HEK293 (cell line): ENCODE data around the gene GLYATL1B.

Experiments used
- CTCF ChIA-PET: fragments of 350-600 bp; formaldehyde crosslinking; extraction: SDS; loops from one replicate; lab custom pipeline; 2021; ENCODE audit warnings: antibody characterized with exemption; lab: Yijun Ruan, JAX
- POLR2A ChIA-PET: fragments of 300-600 bp; formaldehyde crosslinking; extraction: SDS; loops from one replicate; lab custom pipeline; 2020; ENCODE audit warnings: antibody characterized with exemption, inconsistent platforms; lab: Yijun Ruan, JAX
- H3K27ac ChIP-seq: fragments of 200-500 bp; sonication (Bioruptor generic); 2 replicates; pipeline ENCODE4 v1.5.1; 2014; ENCODE audit warnings: low read depth, low read length, control low read depth, inconsistent platforms; ENCODE audit errors: extremely low read depth
- H3K36me3 ChIP-seq, 2 experiments: fragments of 200-500 bp in 1 of 2; sonication (Bioruptor generic) in 1 of 2; 1 replicate in 1 of 2; 2 replicates in 1 of 2; pipeline ENCODE4 v1.5.1; 2014 to 2017; ENCODE audit warnings: inconsistent platforms in 2 of 2, low read length in 2 of 2; ENCODE audit not compliant: control insufficient read depth in 2 of 2, insufficient read depth in 1 of 2
- H3K4me1 ChIP-seq: fragments of 200-500 bp; sonication (Bioruptor generic); 2 replicates; pipeline ENCODE4 v1.5.1; 2014; ENCODE audit warnings: mild to moderate bottlenecking, low read length, inconsistent platforms; ENCODE audit not compliant: control insufficient read depth, insufficient read depth
- H3K4me3 ChIP-seq: 2 replicates; pipeline ENCODE4 v1.5.1; 2011; ENCODE audit warnings: low read depth, mild to moderate bottlenecking, control low read depth, low read length, moderate library complexity
- H3K9me3 ChIP-seq: fragments of 200-500 bp; sonication (Bioruptor generic); 2 replicates; pipeline ENCODE4 v1.5.1; 2014; ENCODE audit warnings: low read depth, low read length, inconsistent platforms; ENCODE audit not compliant: control insufficient read depth, insufficient read depth
- HOXC10 ChIP-seq: sonication (generic); formaldehyde crosslinking; IDR thresholded peaks from 2 replicates; pipeline ENCODE4 v1.8.1; 2023; ENCODE audit warnings: mild to moderate bottlenecking, missing genetic modification reagents
- OVOL3 ChIP-seq: fragments of 450-650 bp; formaldehyde crosslinking; IDR thresholded peaks from 2 replicates; pipeline ENCODE4 v1.5.1; 2016; ENCODE audit warnings: missing biosample characterization, missing genetic modification characterization
- REPIN1 ChIP-seq: fragments of 450-650 bp; formaldehyde crosslinking; IDR thresholded peaks from 2 replicates; pipeline ENCODE4 v1.5.1; 2017; ENCODE audit warnings: missing biosample characterization, missing genetic modification characterization, low read depth
- SETDB1 ChIP-seq: IDR thresholded peaks from one replicate; pipeline ENCODE4 v1.6.1; 2017; ENCODE audit warnings: mild to moderate bottlenecking, low read length, moderate library complexity, mixed read lengths; ENCODE audit not compliant: insufficient read length
- ZBTB8A ChIP-seq: fragments of 450-650 bp; formaldehyde crosslinking; IDR thresholded peaks from 2 replicates; pipeline ENCODE4 v1.5.1; 2016; ENCODE audit warnings: missing biosample characterization, missing genetic modification characterization
- ZFHX2 ChIP-seq: fragments of 450-650 bp; formaldehyde crosslinking; conservative IDR thresholded peaks from 2 replicates; pipeline ENCODE4 v1.5.1; 2016; ENCODE audit warnings: missing biosample characterization, missing genetic modification characterization
- ZNF157 ChIP-seq: fragments of 450-650 bp; formaldehyde crosslinking; IDR thresholded peaks from 2 replicates; pipeline ENCODE4 v1.5.1; 2016; ENCODE audit warnings: missing biosample characterization, missing genetic modification characterization
- ZNF266 ChIP-seq: fragments of 450-650 bp; formaldehyde crosslinking; IDR thresholded peaks from 2 replicates; pipeline ENCODE4 v1.5.1; 2016; ENCODE audit warnings: missing biosample characterization, missing genetic modification characterization, low read depth
- ZNF311 ChIP-seq: fragments of 450-650 bp; formaldehyde crosslinking; IDR thresholded peaks from 2 replicates; pipeline ENCODE4 v1.5.1; 2017; ENCODE audit warnings: missing biosample characterization, missing genetic modification characterization, borderline replicate concordance
- ZSCAN23 ChIP-seq: fragments of 450-650 bp; formaldehyde crosslinking; IDR thresholded peaks from 2 replicates; pipeline ENCODE4 v1.5.1; 2016; ENCODE audit warnings: missing biosample characterization, missing genetic modification characterization
- TF ChIP-seq, protein P1 (sequence below): fragments of 450-650 bp; formaldehyde crosslinking; IDR thresholded peaks from 2 replicates; pipeline ENCODE4 v1.5.1; 2016; ENCODE audit warnings: missing biosample characterization, missing genetic modification characterization
- TF ChIP-seq, protein P2 (sequence below): fragments of 450-650 bp; formaldehyde crosslinking; IDR thresholded peaks from 2 replicates; pipeline ENCODE4 v1.5.1; 2016; ENCODE audit warnings: missing biosample characterization, missing genetic modification characterization
- TF ChIP-seq, protein P3 (sequence below): IDR thresholded peaks from 2 replicates; pipeline ENCODE4 v1.6.1; 2011; ENCODE audit warnings: mild to moderate bottlenecking, low read depth, low read length, borderline replicate concordance
- TF ChIP-seq, protein P4 (sequence below): fragments of 450-650 bp; formaldehyde crosslinking; IDR thresholded peaks from 2 replicates; pipeline ENCODE4; 2016; ENCODE audit warnings: missing biosample characterization, missing genetic modification characterization
- TF ChIP-seq, protein P5 (sequence below): fragments of 450-650 bp; formaldehyde crosslinking; IDR thresholded peaks from 2 replicates; pipeline ENCODE4 v1.5.1; 2016; ENCODE audit warnings: missing biosample characterization, missing genetic modification characterization
- TF ChIP-seq, protein P6 (sequence below): fragments of 450-650 bp; formaldehyde crosslinking; IDR thresholded peaks from 2 replicates; pipeline ENCODE4 v1.5.1; 2016; ENCODE audit warnings: missing biosample characterization, missing genetic modification characterization
- TF ChIP-seq, protein P7 (sequence below): fragments of 450-650 bp; formaldehyde crosslinking; conservative IDR thresholded peaks from 2 replicates; pipeline ENCODE4 v1.5.1; 2016; ENCODE audit warnings: low read depth, missing biosample characterization, missing genetic modification characterization

GLYATL1B gene

DNA sequence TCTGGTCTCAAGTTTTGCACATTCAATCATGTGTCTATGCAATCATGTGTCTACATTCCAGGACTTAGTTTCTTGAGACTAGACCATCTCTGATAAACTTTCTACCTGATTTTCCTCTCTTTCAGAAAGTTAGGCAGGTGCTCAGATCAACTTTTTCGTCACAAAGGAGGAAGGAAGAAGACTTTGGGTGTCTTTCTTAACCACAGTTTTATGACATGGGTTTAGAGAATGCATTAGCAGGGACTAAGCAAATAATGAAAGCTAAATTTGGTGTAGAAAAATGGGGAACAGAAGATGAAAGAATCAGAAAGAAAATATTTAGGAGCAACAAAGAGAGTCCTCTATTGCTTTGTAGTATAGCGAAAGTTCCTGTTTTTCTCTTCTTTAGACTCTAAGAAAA lies 7.7 kb upstream of the GLYATL1B start (continued):
- TF ChIP-seq, protein P1, sequence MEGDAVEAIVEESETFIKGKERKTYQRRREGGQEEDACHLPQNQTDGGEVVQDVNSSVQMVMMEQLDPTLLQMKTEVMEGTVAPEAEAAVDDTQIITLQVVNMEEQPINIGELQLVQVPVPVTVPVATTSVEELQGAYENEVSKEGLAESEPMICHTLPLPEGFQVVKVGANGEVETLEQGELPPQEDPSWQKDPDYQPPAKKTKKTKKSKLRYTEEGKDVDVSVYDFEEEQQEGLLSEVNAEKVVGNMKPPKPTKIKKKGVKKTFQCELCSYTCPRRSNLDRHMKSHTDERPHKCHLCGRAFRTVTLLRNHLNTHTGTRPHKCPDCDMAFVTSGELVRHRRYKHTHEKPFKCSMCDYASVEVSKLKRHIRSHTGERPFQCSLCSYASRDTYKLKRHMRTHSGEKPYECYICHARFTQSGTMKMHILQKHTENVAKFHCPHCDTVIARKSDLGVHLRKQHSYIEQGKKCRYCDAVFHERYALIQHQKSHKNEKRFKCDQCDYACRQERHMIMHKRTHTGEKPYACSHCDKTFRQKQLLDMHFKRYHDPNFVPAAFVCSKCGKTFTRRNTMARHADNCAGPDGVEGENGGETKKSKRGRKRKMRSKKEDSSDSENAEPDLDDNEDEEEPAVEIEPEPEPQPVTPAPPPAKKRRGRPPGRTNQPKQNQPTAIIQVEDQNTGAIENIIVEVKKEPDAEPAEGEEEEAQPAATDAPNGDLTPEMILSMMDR: no peak
- no peak for TF ChIP-seq HOXC10 (CRISPR knock-in tag)
- TF ChIP-seq ZFHX2 (tag by site-specific recombination): no peak
- no peak for TF ChIP-seq ZNF266 (tag by site-specific recombination)

DNA sequence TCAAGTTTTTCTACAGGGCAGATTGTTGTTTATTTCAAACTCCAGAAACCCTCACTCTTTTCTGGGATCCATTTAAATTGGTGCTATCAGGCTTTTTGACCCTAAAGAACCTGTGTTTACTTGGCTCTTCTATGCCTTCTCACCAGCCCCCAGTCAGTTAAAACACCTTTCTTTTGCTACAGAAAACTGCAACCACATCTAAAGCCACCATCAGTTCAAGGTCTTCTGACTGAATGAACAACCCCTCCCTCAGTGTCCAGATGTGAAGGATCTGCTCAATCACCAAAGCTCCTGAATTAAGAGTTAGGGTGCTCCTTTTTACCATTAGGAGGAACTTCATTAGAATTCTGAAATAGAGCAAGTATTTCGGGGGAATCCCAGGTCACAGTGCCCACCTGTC lies 7.0 kb upstream of the GLYATL1B start:
- Histone ChIP-seq H3K9me3 (no peaks in the 10 kb centered on the region), H3K27ac (no peak overlapping the region)
- TF ChIP-seq ZNF311 (tag by site-specific recombination) (no peak), REPIN1 (no peak), ZBTB8A (tag by site-specific recombination) (no peak), ZNF157 (no peak), OVOL3 (tag by site-specific recombination) (no peak), SETDB1 (no peak), ZSCAN23 (no peak)
- TF ChIP-seq, protein P2, sequence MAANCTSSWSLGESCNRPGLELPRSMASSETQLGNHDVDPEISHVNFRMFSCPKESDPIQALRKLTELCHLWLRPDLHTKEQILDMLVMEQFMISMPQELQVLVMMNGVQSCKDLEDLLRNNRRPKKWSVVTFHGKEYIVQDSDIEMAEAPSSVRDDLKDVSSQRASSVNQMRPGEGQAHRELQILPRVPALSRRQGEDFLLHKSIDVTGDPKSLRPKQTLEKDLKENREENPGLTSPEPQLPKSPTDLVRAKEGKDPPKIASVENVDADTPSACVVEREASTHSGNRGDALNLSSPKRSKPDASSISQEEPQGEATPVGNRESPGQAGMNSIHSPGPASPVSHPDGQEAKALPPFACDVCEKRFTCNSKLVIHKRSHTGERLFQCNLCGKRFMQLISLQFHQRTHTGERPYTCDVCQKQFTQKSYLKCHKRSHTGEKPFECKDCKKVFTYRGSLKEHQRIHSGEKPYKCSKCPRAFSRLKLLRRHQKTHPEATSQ (tag by site-specific recombination): no peak
- TF ChIP-seq, protein P3, sequence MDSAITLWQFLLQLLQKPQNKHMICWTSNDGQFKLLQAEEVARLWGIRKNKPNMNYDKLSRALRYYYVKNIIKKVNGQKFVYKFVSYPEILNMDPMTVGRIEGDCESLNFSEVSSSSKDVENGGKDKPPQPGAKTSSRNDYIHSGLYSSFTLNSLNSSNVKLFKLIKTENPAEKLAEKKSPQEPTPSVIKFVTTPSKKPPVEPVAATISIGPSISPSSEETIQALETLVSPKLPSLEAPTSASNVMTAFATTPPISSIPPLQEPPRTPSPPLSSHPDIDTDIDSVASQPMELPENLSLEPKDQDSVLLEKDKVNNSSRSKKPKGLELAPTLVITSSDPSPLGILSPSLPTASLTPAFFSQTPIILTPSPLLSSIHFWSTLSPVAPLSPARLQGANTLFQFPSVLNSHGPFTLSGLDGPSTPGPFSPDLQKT: no peak
- TF ChIP-seq, protein P4, sequence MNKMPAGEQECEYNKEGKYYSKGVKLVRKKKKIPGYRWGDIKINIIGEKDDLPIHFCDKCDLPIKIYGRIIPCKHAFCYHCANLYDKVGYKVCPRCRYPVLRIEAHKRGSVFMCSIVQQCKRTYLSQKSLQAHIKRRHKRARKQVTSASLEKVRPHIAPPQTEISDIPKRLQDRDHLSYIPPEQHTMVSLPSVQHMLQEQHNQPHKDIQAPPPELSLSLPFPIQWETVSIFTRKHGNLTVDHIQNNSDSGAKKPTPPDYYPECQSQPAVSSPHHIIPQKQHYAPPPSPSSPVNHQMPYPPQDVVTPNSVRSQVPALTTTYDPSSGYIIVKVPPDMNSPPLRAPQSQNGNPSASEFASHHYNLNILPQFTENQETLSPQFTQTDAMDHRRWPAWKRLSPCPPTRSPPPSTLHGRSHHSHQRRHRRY (tag by site-specific recombination): no peak
- TF ChIP-seq, protein P5, sequence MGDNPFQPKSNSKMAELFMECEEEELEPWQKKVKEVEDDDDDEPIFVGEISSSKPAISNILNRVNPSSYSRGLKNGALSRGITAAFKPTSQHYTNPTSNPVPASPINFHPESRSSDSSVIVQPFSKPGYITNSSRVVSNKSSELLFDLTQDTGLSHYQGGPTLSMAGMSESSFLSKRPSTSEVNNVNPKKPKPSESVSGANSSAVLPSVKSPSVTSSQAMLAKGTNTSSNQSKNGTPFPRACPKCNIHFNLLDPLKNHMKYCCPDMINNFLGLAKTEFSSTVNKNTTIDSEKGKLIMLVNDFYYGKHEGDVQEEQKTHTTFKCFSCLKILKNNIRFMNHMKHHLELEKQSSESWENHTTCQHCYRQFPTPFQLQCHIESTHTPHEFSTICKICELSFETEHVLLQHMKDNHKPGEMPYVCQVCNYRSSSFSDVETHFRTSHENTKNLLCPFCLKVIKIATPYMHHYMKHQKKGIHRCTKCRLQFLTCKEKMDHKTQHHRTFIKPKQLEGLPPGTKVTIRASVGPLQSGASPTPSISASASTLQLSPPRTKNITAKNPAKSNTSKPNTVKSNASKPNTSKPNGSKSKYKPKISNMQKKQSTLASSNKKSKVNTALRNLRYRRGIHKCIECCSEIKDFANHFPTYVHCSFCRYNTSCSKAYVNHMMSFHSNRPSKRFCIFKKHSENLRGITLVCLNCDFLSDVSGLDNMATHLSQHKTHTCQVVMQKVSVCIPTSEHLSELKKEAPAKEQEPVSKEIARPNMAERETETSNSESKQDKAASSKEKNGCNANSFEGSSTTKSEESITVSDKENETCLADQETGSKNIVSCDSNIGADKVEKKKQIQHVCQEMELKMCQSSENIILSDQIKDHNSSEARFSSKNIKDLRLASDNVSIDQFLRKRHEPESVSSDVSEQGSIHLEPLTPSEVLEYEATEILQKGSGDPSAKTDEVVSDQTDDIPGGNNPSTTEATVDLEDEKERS (tag by site-specific recombination): no peak
- TF ChIP-seq, protein P6, sequence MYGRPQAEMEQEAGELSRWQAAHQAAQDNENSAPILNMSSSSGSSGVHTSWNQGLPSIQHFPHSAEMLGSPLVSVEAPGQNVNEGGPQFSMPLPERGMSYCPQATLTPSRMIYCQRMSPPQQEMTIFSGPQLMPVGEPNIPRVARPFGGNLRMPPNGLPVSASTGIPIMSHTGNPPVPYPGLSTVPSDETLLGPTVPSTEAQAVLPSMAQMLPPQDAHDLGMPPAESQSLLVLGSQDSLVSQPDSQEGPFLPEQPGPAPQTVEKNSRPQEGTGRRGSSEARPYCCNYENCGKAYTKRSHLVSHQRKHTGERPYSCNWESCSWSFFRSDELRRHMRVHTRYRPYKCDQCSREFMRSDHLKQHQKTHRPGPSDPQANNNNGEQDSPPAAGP: no peak
- TF ChIP-seq, protein P7, sequence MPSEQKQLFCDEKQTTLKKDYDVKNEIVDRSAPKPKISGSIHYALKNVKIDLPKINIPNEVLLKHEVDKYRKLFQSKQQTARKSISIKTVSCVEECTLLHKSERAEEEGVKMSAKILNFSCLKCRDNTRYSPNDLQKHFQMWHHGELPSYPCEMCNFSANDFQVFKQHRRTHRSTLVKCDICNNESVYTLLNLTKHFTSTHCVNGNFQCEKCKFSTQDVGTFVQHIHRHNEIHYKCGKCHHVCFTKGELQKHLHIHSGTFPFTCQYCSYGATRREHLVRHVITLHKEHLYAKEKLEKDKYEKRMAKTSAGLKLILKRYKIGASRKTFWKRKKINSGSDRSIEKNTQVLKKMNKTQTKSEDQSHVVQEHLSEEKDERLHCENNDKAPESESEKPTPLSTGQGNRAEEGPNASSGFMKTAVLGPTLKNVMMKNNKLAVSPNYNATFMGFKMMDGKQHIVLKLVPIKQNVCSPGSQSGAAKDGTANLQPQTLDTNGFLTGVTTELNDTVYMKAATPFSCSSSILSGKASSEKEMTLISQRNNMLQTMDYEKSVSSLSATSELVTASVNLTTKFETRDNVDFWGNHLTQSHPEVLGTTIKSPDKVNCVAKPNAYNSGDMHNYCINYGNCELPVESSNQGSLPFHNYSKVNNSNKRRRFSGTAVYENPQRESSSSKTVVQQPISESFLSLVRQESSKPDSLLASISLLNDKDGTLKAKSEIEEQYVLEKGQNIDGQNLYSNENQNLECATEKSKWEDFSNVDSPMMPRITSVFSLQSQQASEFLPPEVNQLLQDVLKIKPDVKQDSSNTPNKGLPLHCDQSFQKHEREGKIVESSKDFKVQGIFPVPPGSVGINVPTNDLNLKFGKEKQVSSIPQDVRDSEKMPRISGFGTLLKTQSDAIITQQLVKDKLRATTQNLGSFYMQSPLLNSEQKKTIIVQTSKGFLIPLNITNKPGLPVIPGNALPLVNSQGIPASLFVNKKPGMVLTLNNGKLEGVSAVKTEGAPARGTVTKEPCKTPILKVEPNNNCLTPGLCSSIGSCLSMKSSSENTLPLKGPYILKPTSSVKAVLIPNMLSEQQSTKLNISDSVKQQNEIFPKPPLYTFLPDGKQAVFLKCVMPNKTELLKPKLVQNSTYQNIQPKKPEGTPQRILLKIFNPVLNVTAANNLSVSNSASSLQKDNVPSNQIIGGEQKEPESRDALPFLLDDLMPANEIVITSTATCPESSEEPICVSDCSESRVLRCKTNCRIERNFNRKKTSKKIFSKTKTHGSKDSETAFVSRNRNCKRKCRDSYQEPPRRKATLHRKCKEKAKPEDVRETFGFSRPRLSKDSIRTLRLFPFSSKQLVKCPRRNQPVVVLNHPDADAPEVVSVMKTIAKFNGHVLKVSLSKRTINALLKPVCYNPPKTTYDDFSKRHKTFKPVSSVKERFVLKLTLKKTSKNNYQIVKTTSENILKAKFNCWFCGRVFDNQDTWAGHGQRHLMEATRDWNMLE (tag by site-specific recombination): no peak

More for the DNA sequence above, 7.0 kb upstream of the GLYATL1B start:
- ChIA-PET POLR2A (interaction anchor here (1.1 kb wide), 1 partner anchor 92 kb away, joined by 3 read pairs; no protein-coding TSS in a partner anchor), CTCF (interaction anchor here (0.7 to 1.2 kb wide), 3 partner anchors 21 to 306 kb away, joined by 3 to 4 read pairs (median 3); no protein-coding TSS in a partner anchor)
- Histone ChIP-seq H3K4me3 (no peak overlapping the region), H3K36me3 (no peaks in the 10 kb centered on the region), H3K4me1 (no peaks in the 10 kb centered on the region)
